ENCODE results near the gene FZR1. TPM values are rescaled to one million over a fixed set of nuclear protein-coding genes. Genes with fewer than 3 reads are reported as not detected.

FZR1 gene
- total and polyA plus RNA-seq, 9 of the 15 experiments (the other 6 are each of a cell fraction or from before 2014, with no cell fraction given): 0.18 to 48.0 (median 22.2) TPM

DNA sequence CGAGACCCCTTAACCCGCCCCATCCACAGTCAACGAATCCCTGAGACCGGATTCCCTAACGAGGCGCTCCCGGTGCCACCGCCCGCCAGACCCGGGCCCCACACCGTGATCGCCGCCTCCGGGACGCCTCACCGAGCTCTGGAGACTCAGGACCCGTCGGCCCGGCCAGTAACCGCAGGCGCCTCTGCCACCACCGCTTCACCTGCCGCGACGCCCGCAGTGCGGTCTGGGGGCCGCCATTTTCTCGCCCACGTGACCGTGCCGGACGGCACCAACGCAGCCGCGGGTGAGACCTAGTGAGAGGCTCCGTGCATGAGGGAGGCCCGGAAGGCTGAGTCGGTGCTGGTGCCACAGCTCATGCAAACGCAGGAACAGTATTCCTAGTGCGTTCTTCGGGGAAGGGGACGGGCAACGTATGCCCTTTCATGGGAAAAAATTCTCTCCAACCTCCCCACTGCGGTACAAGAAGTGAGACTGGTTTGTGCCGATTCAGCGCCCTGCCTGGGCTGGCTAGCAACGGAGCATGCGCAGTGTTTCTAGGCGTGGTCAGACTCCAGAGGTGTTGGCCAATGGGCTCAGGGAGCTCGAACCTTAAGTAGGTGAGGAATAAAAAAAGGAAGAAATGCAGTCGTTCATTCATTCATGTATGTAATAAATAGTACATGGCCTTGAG is 5.5 kb upstream of the FZR1 start, which contains the start of gene DOHH (continued):
- no peak for TF ChIP-seq ELK1 (CRISPR knock-in tag; IDR thresholded peaks at IDR 0.05)
- peak; percentile 97 for TF ChIP-seq CBFB (CRISPR knock-in tag; IDR thresholded peaks at IDR 0.05)
- peak; percentile 60; the same call in 1 of the 2 replicates for TF ChIP-seq NR2C2 (CRISPR knock-in tag; IDR thresholded peaks at IDR 0.05)
- TF ChIP-seq NR2C2 (tag; IDR thresholded peaks at IDR 0.05): 0 out of 2 replicates have a peak, but pooled peaks have one; percentile 32
- TF ChIP-seq TEAD2 (tag; IDR thresholded peaks at IDR 0.05): no peak
- TF ChIP-seq NUFIP1 (IDR thresholded peaks at IDR 0.05; ENCODE audit: partially characterized antibody): peak; percentile 98
- TF ChIP-seq MYNN (IDR thresholded peaks at IDR 0.05): no peak
- TF ChIP-seq MYNN (CRISPR knock-in tag; IDR thresholded peaks at IDR 0.05): no peak
- no peak for TF ChIP-seq ATF4 (CRISPR knock-in tag; IDR thresholded peaks at IDR 0.05)
- TF ChIP-seq ZNF57 (CRISPR knock-in tag; IDR thresholded peaks at IDR 0.05): no peak
- no peak for TF ChIP-seq ZNF778 (CRISPR knock-in tag; IDR thresholded peaks at IDR 0.05)
- TF ChIP-seq FOXP4 (CRISPR knock-in tag; IDR thresholded peaks at IDR 0.05; ENCODE audit: borderline replicate concordance): peak; percentile 90
- no peak for TF ChIP-seq PTRF (tag; IDR thresholded peaks at IDR 0.05)
- TF ChIP-seq SMARCB1 (IDR thresholded peaks at IDR 0.05; ENCODE audit: insufficient read length, low read depth): no peak
- TF ChIP-seq ZNF639 (CRISPR knock-in tag; conservative IDR thresholded peaks at IDR 0.05 in 1 of 2, IDR thresholded peaks at IDR 0.05 in 1 of 2): peak in 1 of 2 experiments; percentile 69; a peak in 1 of 4 replicates
- peak; percentile 78 for TF ChIP-seq CREM (IDR thresholded peaks at IDR 0.05; ENCODE audit: low read depth)
- no peak for TF ChIP-seq BDP1 (IDR thresholded peaks at IDR 0.05; ENCODE audit: insufficient read depth, insufficient read length)
- TF ChIP-seq GABPB1 (CRISPR knock-in tag; IDR thresholded peaks at IDR 0.05): peak; percentile 88
- 0 out of 4 replicates have a peak, but pooled peaks of 1 of the 2 experiments have one; percentile 68 for TF ChIP-seq SRF (CRISPR knock-in tag; IDR thresholded peaks at IDR 0.05)
